ENCODE results near the gene LEP. TPM values are rescaled to one million over a fixed set of nuclear protein-coding genes. Genes with fewer than 3 reads are reported as not detected.
A peak's percentile ranks its signal among the peaks of the same experiment; 100 is the strongest.

Gene LEP
- total and polyA plus RNA-seq, 2 donors = 5.3 TPM; not detected in 1

DNA sequence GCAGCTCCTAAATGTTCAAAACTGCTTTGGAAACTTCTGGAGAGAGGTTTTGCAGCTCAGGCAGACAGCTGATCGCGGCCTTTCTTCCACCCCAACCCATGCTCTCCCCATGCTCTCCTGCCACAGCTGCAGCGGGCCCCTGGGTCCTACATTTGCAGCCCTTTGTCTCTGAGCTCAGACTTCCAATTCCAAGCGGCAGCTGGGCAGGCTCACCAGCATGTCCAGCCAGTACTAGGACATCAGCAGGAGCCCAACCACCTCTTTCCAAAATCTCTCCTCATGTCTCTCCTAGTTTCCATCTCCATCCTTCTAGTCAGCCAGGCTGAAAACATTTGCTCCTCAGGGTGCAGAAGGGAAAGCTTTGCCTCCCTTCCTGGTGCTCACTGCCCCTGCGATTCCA is 6.0 kb downstream of the LEP start:
- H3K4me3 ChIP-seq (ENCODE audit: low read depth, low read length) = no peak overlapping the region
- H3K27ac ChIP-seq (ENCODE audit: low read depth) = no peak overlapping the region
- 74% methylated on average over 5 of the region's 5 CpGs for WGBS
- no peak for DNase-seq (ENCODE audit: extremely low spot score)
- H3K36me3 ChIP-seq (ENCODE audit: insufficient read depth) = no peaks in the 10 kb centered on the region
- H3K4me1 ChIP-seq (ENCODE audit: insufficient read depth) = no peaks in the 10 kb centered on the region

DNA sequence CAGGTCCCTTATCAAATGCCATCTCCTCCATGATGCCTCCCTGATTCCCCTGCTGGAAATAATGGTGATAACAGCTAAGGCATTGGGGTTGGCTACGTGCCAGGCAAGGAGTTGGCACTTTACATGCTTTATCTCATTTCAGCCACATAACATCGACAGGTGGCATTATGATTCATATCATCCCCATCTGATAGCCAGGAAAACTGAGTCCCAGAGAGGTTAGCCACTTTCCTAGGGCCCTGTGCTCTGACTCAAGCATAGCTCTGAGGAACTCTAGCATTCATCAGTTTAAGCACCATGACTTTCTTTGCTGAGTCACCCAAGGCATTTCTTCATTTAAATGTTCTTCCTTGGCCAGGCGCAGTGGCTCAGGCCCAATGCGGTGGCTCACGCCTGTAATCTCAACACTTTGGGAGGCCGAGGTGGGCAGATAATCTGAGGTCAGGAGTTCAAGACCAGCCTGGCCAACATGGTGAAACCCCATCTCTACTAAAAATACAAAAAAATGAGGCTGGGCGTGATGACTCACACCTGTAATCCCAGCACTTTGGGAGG is 6.6 kb downstream of the LEP start:
- 81% methylated on average over 7 of the region's 7 CpGs for WGBS
- no peak for DNase-seq (ENCODE audit: extremely low spot score)
- H3K4me3 ChIP-seq (ENCODE audit: low read depth, low read length) = no peak overlapping the region
- no peaks in the 10 kb centered on the region for H3K4me1 ChIP-seq (ENCODE audit: insufficient read depth)
- no peak overlapping the region for H3K27ac ChIP-seq (ENCODE audit: low read depth)
- no peaks in the 10 kb centered on the region for H3K36me3 ChIP-seq (ENCODE audit: insufficient read depth)

DNA sequence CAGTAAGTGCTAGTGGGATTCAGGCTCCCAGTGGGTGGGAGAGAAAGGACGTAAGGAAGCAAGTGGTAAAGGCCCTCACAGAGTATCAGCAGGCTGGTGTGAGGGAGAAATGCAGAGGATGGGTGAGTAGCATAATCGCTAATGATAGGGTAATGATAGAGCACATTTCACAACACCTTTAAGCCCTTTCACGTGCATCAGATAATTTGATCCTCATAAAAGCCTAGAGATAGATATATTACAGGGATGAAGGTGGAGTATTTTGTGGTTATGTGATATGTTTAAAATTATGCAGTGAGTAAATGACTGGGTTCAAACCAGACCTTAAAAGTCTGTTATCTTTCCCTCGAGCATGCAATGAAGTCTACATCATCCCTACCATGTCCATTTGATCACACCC is 10.3 kb downstream of the LEP start:
- 44% methylated on average over 4 of the region's 4 CpGs for WGBS
- Histone ChIP-seq H3K4me1 (ENCODE audit: insufficient read depth) (no peaks in the 10 kb centered on the region), H3K4me3 (ENCODE audit: low read depth, low read length) (no peak overlapping the region), H3K36me3 (ENCODE audit: insufficient read depth) (no peaks in the 10 kb centered on the region), H3K27ac (ENCODE audit: low read depth) (no peak overlapping the region)
- DNase-seq (ENCODE audit: extremely low spot score) = no peak

DNA sequence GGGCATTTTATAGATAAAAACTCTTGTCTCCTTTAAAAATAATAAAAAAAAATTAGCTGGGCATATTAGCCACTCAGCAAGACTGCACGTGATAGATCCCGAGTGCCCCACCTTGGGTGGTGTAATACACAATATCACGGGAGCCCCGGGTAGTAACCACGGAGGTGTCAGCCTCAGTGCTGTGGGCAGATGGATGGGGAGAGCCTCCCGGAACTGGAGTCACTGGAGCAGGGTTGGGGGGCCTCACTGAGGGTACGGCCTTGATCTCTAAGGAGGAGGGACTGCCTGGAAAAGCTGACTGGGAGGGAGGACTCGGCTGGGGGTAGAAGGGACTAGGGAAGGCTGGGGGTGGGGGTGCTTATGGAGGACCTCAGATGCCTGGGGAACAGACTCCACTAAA is 12.6 kb downstream of the LEP start:
- H3K4me3 ChIP-seq (ENCODE audit: low read depth, low read length) = no peak overlapping the region
- 94% methylated on average over 8 of the region's 8 CpGs for WGBS
- no peaks in the 10 kb centered on the region for H3K4me1 ChIP-seq (ENCODE audit: insufficient read depth)
- no peaks in the 10 kb centered on the region for H3K36me3 ChIP-seq (ENCODE audit: insufficient read depth)
- no peak overlapping the region for H3K27ac ChIP-seq (ENCODE audit: low read depth)
- no peak for DNase-seq (ENCODE audit: extremely low spot score)

DNA sequence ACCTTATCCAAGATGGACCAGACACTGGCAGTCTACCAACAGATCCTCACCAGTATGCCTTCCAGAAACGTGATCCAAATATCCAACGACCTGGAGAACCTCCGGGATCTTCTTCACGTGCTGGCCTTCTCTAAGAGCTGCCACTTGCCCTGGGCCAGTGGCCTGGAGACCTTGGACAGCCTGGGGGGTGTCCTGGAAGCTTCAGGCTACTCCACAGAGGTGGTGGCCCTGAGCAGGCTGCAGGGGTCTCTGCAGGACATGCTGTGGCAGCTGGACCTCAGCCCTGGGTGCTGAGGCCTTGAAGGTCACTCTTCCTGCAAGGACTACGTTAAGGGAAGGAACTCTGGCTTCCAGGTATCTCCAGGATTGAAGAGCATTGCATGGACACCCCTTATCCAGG is 13.4 kb downstream of the LEP start:
- no peak overlapping the region for H3K27ac ChIP-seq (ENCODE audit: low read depth)
- H3K4me1 ChIP-seq (ENCODE audit: insufficient read depth) = no peaks in the 10 kb centered on the region
- no peak overlapping the region for H3K4me3 ChIP-seq (ENCODE audit: low read depth, low read length)
- 78% methylated on average over 5 of the region's 5 CpGs for WGBS
- H3K36me3 ChIP-seq (ENCODE audit: insufficient read depth) = no peaks in the 10 kb centered on the region
- DNase-seq (ENCODE audit: extremely low spot score) = no peak

DNA sequence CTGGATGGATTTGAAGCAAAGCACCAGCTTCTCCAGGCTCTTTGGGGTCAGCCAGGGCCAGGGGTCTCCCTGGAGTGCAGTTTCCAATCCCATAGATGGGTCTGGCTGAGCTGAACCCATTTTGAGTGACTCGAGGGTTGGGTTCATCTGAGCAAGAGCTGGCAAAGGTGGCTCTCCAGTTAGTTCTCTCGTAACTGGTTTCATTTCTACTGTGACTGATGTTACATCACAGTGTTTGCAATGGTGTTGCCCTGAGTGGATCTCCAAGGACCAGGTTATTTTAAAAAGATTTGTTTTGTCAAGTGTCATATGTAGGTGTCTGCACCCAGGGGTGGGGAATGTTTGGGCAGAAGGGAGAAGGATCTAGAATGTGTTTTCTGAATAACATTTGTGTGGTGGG is 14.2 kb downstream of the LEP start:
- no peaks in the 10 kb centered on the region for H3K4me1 ChIP-seq (ENCODE audit: insufficient read depth)
- 89% methylated on average over 2 of the region's 2 CpGs for WGBS
- no peak for DNase-seq (ENCODE audit: extremely low spot score)
- no peaks in the 10 kb centered on the region for H3K36me3 ChIP-seq (ENCODE audit: insufficient read depth)
- no peak overlapping the region for H3K27ac ChIP-seq (ENCODE audit: low read depth)
- H3K4me3 ChIP-seq (ENCODE audit: low read depth, low read length) = no peak overlapping the region

DNA sequence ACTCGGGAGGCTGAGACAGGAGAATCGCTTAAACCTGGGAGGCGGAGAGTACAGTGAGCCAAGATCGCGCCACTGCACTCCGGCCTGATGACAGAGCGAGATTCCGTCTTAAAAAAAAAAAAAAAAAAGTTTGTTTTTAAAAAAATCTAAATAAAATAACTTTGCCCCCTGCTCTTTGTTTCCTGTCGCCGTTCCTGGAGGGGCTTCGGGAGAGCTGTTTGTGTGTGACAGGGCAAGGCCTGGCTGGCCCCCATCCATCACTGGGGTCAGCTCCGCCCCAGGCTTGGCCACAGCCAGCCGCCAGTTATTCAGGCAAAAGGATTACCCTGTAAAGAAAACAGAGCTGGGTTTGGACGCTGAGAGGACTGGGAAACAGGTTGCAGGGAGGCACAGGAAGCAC is 16.4 kb downstream of the LEP start:
- Histone ChIP-seq H3K27ac (ENCODE audit: low read depth) (no peak overlapping the region), H3K4me3 (ENCODE audit: low read depth, low read length) (no peak overlapping the region), H3K4me1 (ENCODE audit: insufficient read depth) (no peaks in the 10 kb centered on the region), H3K36me3 (ENCODE audit: insufficient read depth) (no peaks in the 10 kb centered on the region)
- 86% methylated on average over 14 of the region's 14 CpGs for WGBS
- DNase-seq (ENCODE audit: extremely low spot score) = no peak

DNA sequence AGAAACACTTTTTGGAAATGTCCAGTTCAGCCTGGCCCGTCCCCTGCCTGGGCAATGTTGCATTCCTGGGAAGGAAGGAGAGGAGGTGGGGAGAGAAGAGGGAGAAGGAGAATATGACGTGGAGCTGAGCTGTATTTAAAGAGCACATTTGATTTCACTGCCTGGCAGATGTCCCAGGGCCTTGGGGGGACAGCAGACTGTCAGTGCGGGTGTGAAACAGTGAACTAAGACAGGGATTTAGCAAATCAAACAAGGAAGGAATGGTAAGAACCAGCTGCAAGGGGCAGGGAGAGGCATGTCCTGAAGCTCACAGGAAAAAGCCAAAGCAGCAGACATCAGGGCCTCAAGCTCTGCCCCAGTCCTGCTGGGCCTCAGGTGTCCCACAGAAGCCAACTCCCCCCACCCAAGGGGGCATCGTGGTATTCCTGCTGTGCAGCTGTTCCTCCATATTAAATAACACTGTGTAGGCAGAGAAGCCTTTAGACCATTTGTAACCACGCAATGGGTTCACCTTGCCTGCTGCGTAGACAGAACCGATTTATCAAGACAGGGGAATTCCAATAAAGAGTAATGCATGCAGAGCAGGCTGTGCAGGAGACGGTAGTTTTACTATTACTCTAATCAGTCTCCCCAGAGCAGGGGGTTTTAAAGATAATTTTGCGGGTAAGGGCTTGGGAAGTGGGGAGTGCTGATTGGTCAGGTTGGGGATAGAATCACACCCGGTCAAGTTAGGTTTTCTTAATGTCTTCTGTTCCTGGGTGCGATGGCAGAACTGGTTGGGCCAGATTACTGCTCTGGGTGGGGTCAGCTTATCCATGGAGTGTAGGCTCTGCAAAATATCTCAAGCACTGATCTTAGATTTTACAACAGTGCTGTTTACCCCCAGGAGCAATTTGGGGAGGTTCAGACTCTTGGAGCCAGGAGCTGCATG is 18.3 kb downstream of the LEP start:
- WGBS = 46% methylated on average over 11 of the region's 11 CpGs
- H3K4me1 ChIP-seq (ENCODE audit: insufficient read depth) = no peaks in the 10 kb centered on the region
- DNase-seq (ENCODE audit: extremely low spot score) = peak; percentile 46
- H3K4me3 ChIP-seq (ENCODE audit: low read depth, low read length) = no peak overlapping the region
- H3K36me3 ChIP-seq (ENCODE audit: insufficient read depth) = no peaks in the 10 kb centered on the region
- peak overlapping the region; percentile 70 for H3K27ac ChIP-seq (ENCODE audit: low read depth)

DNA sequence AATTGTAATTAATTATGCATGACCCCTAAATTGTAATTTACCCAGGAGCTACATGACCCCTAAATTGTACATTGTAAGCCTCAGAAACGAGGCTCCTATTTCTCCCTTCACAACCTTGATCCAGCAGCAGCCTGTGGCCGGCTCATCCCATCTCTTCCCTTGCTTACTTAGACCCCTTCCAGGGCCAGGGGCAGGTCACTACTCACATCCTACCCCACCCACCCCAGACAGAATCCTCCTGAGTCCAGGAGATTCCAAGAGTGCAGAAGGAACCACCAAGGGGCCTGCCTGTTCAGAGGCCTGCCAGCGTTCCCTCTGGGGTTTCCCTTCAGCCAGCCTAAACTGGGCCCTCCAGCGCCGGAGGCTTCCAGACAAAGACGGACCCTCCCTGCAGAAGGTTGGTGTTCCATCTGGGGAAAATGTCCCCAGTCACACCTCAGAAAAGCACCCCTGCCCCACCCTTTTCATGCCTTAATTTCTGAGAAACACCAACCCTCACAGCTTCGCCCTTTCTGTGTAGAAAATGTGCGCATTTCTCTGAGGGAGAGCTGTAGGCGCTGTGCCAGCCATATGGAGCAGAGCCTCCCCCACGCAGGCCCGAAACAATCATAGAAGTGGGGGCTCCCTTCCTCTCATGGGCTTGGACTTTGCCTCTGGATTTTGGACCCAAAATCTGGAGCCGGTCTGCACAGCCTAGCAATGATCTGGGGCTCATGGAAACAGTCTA is 19.2 kb downstream of the LEP start:
- DNase-seq (ENCODE audit: extremely low spot score) = no peak
- WGBS = 87% methylated on average over 12 of the region's 12 CpGs
- Histone ChIP-seq H3K4me1 (ENCODE audit: insufficient read depth) (no peaks in the 10 kb centered on the region), H3K27ac (ENCODE audit: low read depth) (peak overlapping the region; percentile 39), H3K36me3 (ENCODE audit: insufficient read depth) (no peaks in the 10 kb centered on the region), H3K4me3 (ENCODE audit: low read depth, low read length) (no peak overlapping the region)

DNA sequence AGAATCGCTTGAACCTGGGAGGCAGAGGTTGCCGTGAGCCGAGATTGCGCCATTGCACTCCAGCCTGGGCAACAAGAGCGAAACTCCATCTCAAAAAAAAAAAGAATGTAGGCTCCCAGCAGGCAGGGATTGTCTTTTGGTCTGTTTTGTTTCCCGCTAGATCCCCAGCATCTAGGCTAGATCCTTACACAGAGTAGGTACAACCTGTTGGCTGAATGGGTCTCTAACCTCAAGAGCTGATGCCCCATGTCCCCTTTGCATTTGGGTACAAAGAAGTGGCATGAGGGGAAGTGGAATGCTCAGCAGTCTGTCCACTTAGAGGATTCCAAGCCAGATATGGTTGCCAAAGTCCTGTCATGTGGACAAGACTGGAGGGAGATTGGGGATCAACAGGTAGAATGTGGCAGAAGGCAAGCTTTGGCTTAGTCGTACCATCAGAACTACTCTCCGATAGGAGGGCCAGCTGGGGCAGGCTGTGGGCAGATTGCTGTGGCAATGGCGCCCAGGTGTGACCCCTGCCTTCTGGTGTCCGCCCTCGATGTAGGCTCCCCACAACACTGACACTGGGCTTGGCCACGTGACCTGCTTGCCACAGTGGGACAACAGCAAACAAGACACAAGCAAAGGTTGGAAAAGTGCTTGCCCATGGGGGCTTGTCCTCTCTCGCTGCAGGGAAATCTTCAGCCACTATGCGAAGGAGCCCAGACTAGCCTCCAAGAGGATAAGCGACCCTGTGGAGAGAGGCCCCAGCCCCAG is 21.4 kb downstream of the LEP start:
- no peak overlapping the region for H3K4me3 ChIP-seq (ENCODE audit: low read depth, low read length)
- H3K27ac ChIP-seq (ENCODE audit: low read depth) = no peak overlapping the region
- no peak for DNase-seq (ENCODE audit: extremely low spot score)
- H3K4me1 ChIP-seq (ENCODE audit: insufficient read depth) = peaks cover 3% of the 10 kb centered on the region
- no peaks in the 10 kb centered on the region for H3K36me3 ChIP-seq (ENCODE audit: insufficient read depth)
- WGBS = 95% methylated on average over 15 of the region's 15 CpGs

DNA sequence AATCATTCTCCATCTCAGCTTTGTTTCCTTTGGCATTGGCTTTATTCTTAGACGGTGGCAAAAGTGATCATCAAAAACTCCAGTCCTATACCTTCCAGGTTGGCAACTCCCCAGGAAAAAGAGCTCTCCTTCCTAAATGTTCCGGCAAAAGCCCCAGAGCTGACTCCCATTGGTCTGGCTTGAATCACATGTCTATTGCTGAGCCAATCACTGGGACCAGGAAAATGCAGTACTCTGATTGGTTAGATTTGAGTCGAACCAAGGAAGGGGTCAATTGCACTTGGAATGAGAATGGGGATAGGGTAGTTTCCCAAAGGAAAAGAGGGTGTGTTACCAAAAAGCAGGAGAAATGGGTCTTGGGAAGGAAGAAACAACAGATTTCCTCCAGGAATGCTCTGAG is 22.3 kb downstream of the LEP start:
- Histone ChIP-seq H3K4me1 (ENCODE audit: insufficient read depth) (peaks cover 3% of the 10 kb centered on the region), H3K27ac (ENCODE audit: low read depth) (no peak overlapping the region), H3K36me3 (ENCODE audit: insufficient read depth) (no peaks in the 10 kb centered on the region), H3K4me3 (ENCODE audit: low read depth, low read length) (no peak overlapping the region)
- WGBS = 86% methylated on average over 3 of the region's 3 CpGs
- no peak for DNase-seq (ENCODE audit: extremely low spot score)

DNA sequence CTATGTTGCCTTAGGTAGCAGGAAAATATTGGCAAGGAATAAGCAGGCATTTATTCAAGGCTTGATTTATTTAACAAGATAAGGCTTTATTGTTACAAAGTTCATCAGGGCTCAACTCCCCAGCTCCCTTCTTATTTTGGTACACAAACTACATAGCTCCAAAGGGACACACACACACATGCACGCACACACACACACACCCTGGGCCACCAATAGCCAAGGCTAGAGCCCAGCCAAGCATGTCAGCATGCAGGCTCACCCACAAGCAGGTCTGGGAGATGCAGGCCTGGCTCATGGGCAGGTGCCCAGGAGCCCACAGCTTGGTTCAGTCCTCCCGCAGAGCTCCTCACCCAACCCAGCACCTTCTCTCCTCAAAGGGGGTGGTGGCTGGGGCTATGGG is 23.4 kb downstream of the LEP start:
- WGBS = 87% methylated on average over 2 of the region's 2 CpGs
- Histone ChIP-seq H3K36me3 (ENCODE audit: insufficient read depth) (no peaks in the 10 kb centered on the region), H3K4me1 (ENCODE audit: insufficient read depth) (peaks cover 3% of the 10 kb centered on the region), H3K27ac (ENCODE audit: low read depth) (no peak overlapping the region), H3K4me3 (ENCODE audit: low read depth, low read length) (no peak overlapping the region)
- no peak for DNase-seq (ENCODE audit: extremely low spot score)

DNA sequence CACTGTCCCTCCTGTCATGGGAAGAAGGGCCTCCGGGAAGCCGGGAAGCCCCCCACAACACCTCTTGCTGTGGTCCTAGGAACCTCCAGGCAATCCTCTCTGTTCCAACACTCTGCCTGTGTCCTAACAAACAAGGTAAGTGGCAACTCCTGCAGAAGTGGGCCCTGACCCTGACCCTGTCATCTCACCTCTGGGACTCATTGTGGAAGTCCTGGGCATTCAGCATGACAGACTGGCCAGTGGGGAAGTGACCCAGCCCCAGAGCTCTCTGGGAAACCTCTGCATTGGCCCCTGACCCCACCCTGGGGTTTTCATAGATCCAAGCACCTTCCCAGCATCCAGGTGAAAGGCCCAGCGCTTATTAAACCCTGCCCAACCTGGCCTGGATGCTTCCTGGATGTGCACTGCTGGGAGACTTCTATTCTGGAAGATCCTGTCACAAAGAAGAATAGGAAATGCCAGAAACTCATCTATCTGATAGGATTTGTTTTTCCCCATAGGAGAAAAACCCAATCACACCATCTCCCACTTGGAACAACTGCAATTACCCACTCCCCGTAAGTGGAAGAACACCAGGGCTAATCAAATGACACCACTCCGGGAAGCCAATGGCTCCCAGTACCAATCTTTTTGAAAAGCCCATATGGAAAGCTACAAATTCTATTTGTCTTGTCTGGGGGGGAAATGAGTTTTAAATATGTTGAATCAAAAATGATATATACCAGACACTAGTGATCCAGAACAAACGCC is 24.3 kb downstream of the LEP start:
- no peak overlapping the region for H3K4me3 ChIP-seq (ENCODE audit: low read depth, low read length)
- H3K36me3 ChIP-seq (ENCODE audit: insufficient read depth) = no peaks in the 10 kb centered on the region
- H3K4me1 ChIP-seq (ENCODE audit: insufficient read depth) = peaks cover 3% of the 10 kb centered on the region
- DNase-seq (ENCODE audit: extremely low spot score) = no peak
- WGBS = 94% methylated on average over 6 of the region's 6 CpGs
- no peak overlapping the region for H3K27ac ChIP-seq (ENCODE audit: low read depth)
